Activated CD8-positive, alpha-beta T cell treated with anti-CD3 and anti-CD28 coated beads for 36 hours (primary cell): ENCODE data around the gene EP300. TPM values are rescaled to one million over a fixed set of nuclear protein-coding genes. Genes with fewer than 3 reads are reported as not detected.

Experiments used
- ATAC-seq: fragments of 200-7000 bp; cut with Tn5 transposase; one replicate; pipeline ENCODE4 v1.10.0; 2021; ENCODE audit warnings: mild to moderate bottlenecking, moderate library complexity
- CTCF ChIA-PET: fragments of 350-600 bp; sonication (Branson Sonifier 250); formaldehyde crosslinking; loops from one replicate; lab custom pipeline; 2021; ENCODE audit warnings: antibody characterized with exemption; lab: Charles Lee
- POLR2A ChIA-PET: fragments of 350-600 bp; sonication (Branson Sonifier 250); formaldehyde crosslinking; loops from one replicate; lab custom pipeline; 2021; ENCODE audit warnings: antibody characterized with exemption; lab: Charles Lee
- DNase-seq: peaks from one replicate; pipeline ENCODE4 v3.0.0-alpha.2; 2020
- H3K27ac Mint-ChIP-seq: one replicate; pipeline ENCODE4 v1.8.0; 2021; ENCODE audit warnings: mild to moderate bottlenecking, mixed read lengths
- H3K27me3 Mint-ChIP-seq: one replicate; pipeline ENCODE4 v1.8.0; 2021; ENCODE audit warnings: mixed read lengths
- H3K36me3 Mint-ChIP-seq: one replicate; pipeline ENCODE4 v1.8.0; 2021; ENCODE audit warnings: low read depth, mixed read lengths
- H3K4me1 Mint-ChIP-seq: one replicate; pipeline ENCODE4 v1.8.0; 2021; ENCODE audit warnings: low read depth, mixed read lengths
- H3K4me3 Mint-ChIP-seq: one replicate; pipeline ENCODE4 v1.8.0; 2021; ENCODE audit warnings: mild to moderate bottlenecking, moderate library complexity, mixed read lengths
- H3K9me3 Mint-ChIP-seq: one replicate; pipeline ENCODE4 v1.8.0; 2021; ENCODE audit warnings: mixed read lengths
- CTCF ChIP-seq: fragments of 200-600 bp; IDR thresholded peaks from one replicate; pipeline ENCODE4 v1.8.0; 2022; ENCODE audit warnings: antibody characterized with exemption, mild to moderate bottlenecking
- intact Hi-C: fragments of 100-400 bp; cut with micrococcal nuclease; formaldehyde crosslinking; loops from one replicate; pipeline ENCODE4 v1.10.0; 2022
- total RNA-seq, 2 experiments: library from RNA; stranded (reverse); gene quantifications; one replicate each; pipeline ENCODE4 v1.2.3, GENCODE V29; 2021

EP300 gene
- total RNA-seq, 2 experiments from 2014 or later: 39.6 to 39.7 TPM

- no peak for ATAC-seq
- H3K4me3 Mint-ChIP-seq: no peak overlapping the region
- DNase-seq: no peak
- no peaks in the 10 kb centered on the region for H3K4me1 Mint-ChIP-seq
- CTCF ChIA-PET: no interaction called here
- H3K27ac Mint-ChIP-seq: no peak overlapping the region
- intact Hi-C loops: no loop called here
- no peak for TF ChIP-seq CTCF
- H3K36me3 Mint-ChIP-seq: no peaks in the 10 kb centered on the region
- H3K27me3 Mint-ChIP-seq: no peaks in the 10 kb centered on the region
- POLR2A ChIA-PET: no interaction called here
- H3K9me3 Mint-ChIP-seq: no peaks in the 10 kb centered on the region
These were observed 17.9 kb upstream of the EP300 start for GRCh38 chr22:41074466-41074865.

GRCh38 chr22:41074941-41075710 is 17.3 kb upstream of the EP300 start:
- no peak for DNase-seq
- H3K9me3 Mint-ChIP-seq: no peaks in the 10 kb centered on the region
- no peaks in the 10 kb centered on the region for H3K4me1 Mint-ChIP-seq
- ChIA-PET CTCF (no interaction called here), POLR2A (no interaction called here)
- no peak overlapping the region for H3K27ac Mint-ChIP-seq
- intact Hi-C loops: no loop called here
- no peak for TF ChIP-seq CTCF
- no peak for ATAC-seq
- no peaks in the 10 kb centered on the region for H3K36me3 Mint-ChIP-seq
- no peak overlapping the region for H3K4me3 Mint-ChIP-seq
- no peaks in the 10 kb centered on the region for H3K27me3 Mint-ChIP-seq

GRCh38 chr22:41075946-41076345 is 16.4 kb upstream of the EP300 start:
- DNase-seq (no peak), ATAC-seq (no peak)
- Mint-ChIP-seq H3K4me3 (no peak overlapping the region), H3K4me1 (no peaks in the 10 kb centered on the region), H3K9me3 (no peaks in the 10 kb centered on the region), H3K36me3 (no peaks in the 10 kb centered on the region), H3K27me3 (no peaks in the 10 kb centered on the region), H3K27ac (no peak overlapping the region)
- TF ChIP-seq CTCF: no peak
- POLR2A ChIA-PET: no interaction called here
- intact Hi-C loops: no loop called here
- CTCF ChIA-PET: no interaction called here

- POLR2A ChIA-PET: no interaction called here
- Mint-ChIP-seq H3K27me3 (no peaks in the 10 kb centered on the region), H3K4me1 (no peaks in the 10 kb centered on the region), H3K4me3 (no peak overlapping the region), H3K36me3 (no peaks in the 10 kb centered on the region), H3K27ac (no peak overlapping the region), H3K9me3 (no peaks in the 10 kb centered on the region)
- CTCF ChIA-PET: no interaction called here
- ATAC-seq (no peak), DNase-seq (no peak)
- TF ChIP-seq CTCF: no peak
- intact Hi-C loops: no loop called here
These were observed 15.5 kb upstream of the EP300 start for GRCh38 chr22:41076857-41077256.

GRCh38 chr22:41078931-41079330 is 13.5 kb upstream of the EP300 start:
- Mint-ChIP-seq H3K27ac (no peak overlapping the region), H3K4me1 (no peaks in the 10 kb centered on the region), H3K9me3 (no peaks in the 10 kb centered on the region), H3K27me3 (no peaks in the 10 kb centered on the region), H3K4me3 (no peak overlapping the region), H3K36me3 (no peaks in the 10 kb centered on the region)
- TF ChIP-seq CTCF: no peak
- ChIA-PET CTCF (interaction anchor here (1.3 kb wide), 1 partner anchor 10 kb away, joined by 4 read pairs; no protein-coding TSS in a partner anchor), POLR2A (no interaction called here)
- ATAC-seq (no peak), DNase-seq (no peak)
- intact Hi-C loops: no loop called here
